Lung microvascular endothelial cell (primary cell): ENCODE results near the gene TEAD1. TPM values are rescaled to one million over a fixed set of nuclear protein-coding genes. Genes with fewer than 3 reads are reported as not detected.

Experiments
- DNase-seq, 2 donors: peaks; one replicate each; pipeline versions ENCODE4 v3.0.0 to v3.0.0-alpha.2; 2010; ENCODE audit warnings: low read depth in 2 of 2
- total RNA-seq: library from RNA; depleted of rRNA; stranded (reverse); fragments of >200 nt; gene quantifications from 2 replicates; pipeline ENCODE4 v1.2.1, GENCODE V29; 2014

TEAD1 gene
- total RNA-seq, 1 donor from 2014 or later = 22.8 TPM

GRCh38 chr11:12936200-12936599 is 262.0 kb downstream of the TEAD1 start:
- DNase-seq = no peak

GRCh38 chr11:12938590-12939247 is 264.5 kb downstream of the TEAD1 start:
- DNase-seq = no peak

- no peak for DNase-seq
Measured at GRCh38 chr11:12941671-12942070, 267.4 kb downstream of the TEAD1 start.

GRCh38 chr11:12942157-12942556 is 267.9 kb downstream of the TEAD1 start:
- no peak for DNase-seq

GRCh38 chr11:12943311-12943710 is 269.1 kb downstream of the TEAD1 start:
- no peak for DNase-seq

GRCh38 chr11:12944889-12945288 is 270.7 kb downstream of the TEAD1 start:
- no peak for DNase-seq

- DNase-seq = no peak
Measured at GRCh38 chr11:12949453-12949852, 275.2 kb downstream of the TEAD1 start.

- DNase-seq = no peak
Measured at GRCh38 chr11:12950670-12951069, 276.4 kb downstream of the TEAD1 start.

GRCh38 chr11:12951376-12951775 is 277.2 kb downstream of the TEAD1 start:
- no peak for DNase-seq

GRCh38 chr11:12952094-12952493 is 277.9 kb downstream of the TEAD1 start:
- DNase-seq = no peak

- DNase-seq = no peak
Measured at GRCh38 chr11:12958986-12959385, 284.8 kb downstream of the TEAD1 start.

GRCh38 chr11:12961615-12962014 is 287.4 kb downstream of the TEAD1 start:
- DNase-seq = peak; percentile 13 to 46

- no peak for DNase-seq
Measured at GRCh38 chr11:12962306-12962705, 288.1 kb downstream of the TEAD1 start.

- no peak for DNase-seq
Measured at GRCh38 chr11:12963051-12963450, 288.8 kb downstream of the TEAD1 start.

- DNase-seq = peak; percentile 56 to 71
Measured at GRCh38 chr11:12963792-12964536, 289.7 kb downstream of the TEAD1 start.

GRCh38 chr11:12964650-12965049 is 290.4 kb downstream of the TEAD1 start:
- no peak for DNase-seq

- DNase-seq = no peak
Measured at GRCh38 chr11:12966002-12966401, 291.8 kb downstream of the TEAD1 start.

- no peak for DNase-seq
Measured at GRCh38 chr11:12968101-12968500, 293.9 kb downstream of the TEAD1 start.

GRCh38 chr11:12968826-12969225 is 294.6 kb downstream of the TEAD1 start:
- DNase-seq = no peak

GRCh38 chr11:12971955-12972354 is 297.7 kb downstream of the TEAD1 start:
- no peak for DNase-seq

- peak in 1 of 2 donors; percentile 26 for DNase-seq
Measured at GRCh38 chr11:12973528-12974181, 299.4 kb downstream of the TEAD1 start.

- DNase-seq = no peak
Measured at GRCh38 chr11:12975195-12975594, 301.0 kb downstream of the TEAD1 start.
